Urothelium cell line (cell line): ENCODE measurements around the gene POTEJ.
"Not testable (repeated sequence)": the region's sequence is repeated elsewhere in the genome, so short reads cannot be mapped to it uniquely, and the experiment has no call there.

ENCODE experiments used
- DNase-seq: peaks from one replicate; pipeline ENCODE4 v3.0.0; 2011; ENCODE audit warnings: low spot score, mixed read lengths
- FAIRE-seq: peaks from 2 replicates; lab custom pipeline; 2011; peaks lifted over from hg19 to GRCh38; lab: Jason Lieb, UNC

POTEJ gene

DNA sequence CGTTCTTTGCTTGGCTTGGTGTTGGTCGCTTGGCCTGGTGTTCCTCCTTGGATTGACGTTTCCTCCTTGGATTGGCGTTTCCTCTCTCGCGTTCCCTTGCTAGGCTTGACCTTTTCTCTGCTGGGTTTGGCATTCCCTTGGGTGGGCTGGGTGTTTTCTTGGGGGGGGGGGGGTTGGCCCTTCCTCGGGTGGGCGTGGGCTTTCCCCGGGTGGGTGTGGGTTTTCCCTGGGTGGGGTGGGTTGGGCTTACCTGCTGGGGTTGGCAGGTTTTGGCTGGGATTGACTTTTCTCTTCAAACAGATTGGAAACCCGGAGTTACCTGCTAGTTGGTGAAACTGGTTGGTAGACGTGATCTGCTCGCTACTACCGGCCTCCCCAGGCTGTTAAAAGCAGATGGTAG, at the start of gene POTEJ:
TSS of gene POTEJ (plus strand) at position 301 of the 400 bp plus-strand sequence. CDS start at position 394, 93 bp downstream.
- FAIRE-seq = not testable (repeated sequence)

DNA sequence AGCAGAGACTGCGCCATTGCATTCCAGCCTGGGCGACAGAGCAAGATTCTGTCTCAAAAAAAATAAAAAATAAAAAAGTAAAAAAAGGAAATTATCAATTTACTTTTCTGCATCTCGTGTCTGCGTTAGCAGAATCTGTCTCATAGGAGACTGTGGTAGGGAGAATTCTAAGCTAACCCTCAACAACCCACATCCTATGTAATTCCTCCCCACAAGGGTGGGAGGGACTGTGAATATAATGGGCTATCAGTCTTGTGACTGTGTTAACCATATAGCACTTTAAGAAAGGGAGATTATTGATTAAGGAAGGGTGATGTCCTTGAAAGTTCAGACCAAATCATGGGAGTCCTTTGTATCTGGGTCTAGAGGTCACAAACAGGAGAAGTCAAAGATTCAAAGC, 45.1 kb upstream of the POTEJ start:
- not testable (repeated sequence) for DNase-seq, FAIRE-seq

More for the DNA sequence above, at the start of gene POTEJ:
- not testable (repeated sequence) for DNase-seq

DNA sequence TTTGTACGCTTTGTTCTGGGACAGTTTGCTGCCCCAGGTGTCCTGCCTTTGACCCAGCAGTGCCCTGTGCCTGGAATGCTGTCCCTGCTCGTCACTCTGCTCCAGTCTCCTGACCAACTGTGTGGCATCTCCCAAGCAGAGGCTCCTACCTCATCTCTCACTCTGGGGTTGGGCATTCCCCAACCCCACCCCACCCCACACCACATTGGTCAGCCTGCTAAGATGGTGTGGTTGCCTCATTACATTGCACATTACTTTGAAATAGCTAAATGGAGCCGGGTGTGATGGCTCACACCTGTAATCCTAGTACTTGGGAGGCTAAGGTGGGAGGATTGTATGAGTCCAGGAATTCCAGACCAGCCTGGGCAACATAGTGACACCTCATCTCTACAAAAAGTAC, 39.3 kb upstream of the POTEJ start:
- peak; percentile 20 for FAIRE-seq

DNA sequence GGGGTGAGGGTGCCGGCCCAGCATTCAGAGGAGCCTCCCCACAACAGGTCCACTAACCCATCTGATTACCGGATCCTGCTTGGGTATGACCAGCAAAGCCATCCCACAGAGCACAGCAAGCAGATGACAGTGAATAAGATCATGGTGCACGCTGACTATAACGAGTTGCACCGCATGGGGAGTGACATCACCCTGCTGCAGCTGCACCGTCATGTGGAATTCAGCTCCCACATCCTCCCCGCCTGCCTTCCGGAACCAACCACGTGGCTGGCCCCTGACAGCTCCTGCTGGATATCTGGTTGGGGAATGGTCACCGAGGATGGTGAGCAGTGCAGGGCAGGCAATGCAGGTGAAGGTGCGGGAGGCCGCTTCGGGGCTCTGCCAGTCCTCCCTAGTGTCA, 37.0 kb upstream of the POTEJ start:
- DNase-seq = not testable (repeated sequence)

More for the DNA sequence above, 39.3 kb upstream of the POTEJ start:
- not testable (repeated sequence) for DNase-seq

DNA sequence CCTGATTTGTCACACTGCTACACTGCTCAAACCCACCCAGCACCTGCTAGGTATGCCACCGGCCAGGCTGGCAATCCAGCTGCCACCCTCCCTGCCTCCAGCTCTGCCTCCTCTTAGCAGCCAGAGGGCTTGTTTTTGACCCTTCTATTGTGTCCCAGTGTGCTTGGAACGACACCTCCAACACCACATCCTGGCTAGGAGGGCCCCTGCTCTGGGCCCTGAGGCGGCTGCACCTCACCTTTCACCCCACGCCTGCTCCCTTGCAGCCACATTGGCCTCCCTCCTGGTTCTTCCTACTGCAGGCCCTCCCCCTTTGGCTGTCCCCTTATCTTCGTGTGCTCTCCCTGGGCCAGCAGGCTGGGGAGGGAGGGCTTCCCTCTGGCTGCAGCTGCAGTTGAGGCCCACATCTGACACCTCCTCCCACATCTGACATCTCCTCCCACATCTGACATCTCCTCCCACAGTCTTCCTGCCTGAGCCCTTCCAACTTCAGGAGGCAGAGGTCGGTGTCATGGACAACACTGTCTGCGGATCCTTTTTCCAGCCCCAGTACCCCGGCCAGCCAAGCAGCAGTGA, 34.9 kb upstream of the POTEJ start:
- peak; percentile 63 for FAIRE-seq
- DNase-seq = not testable (repeated sequence)

More for the DNA sequence above, 37.0 kb upstream of the POTEJ start:
- not testable (repeated sequence) for FAIRE-seq

DNA sequence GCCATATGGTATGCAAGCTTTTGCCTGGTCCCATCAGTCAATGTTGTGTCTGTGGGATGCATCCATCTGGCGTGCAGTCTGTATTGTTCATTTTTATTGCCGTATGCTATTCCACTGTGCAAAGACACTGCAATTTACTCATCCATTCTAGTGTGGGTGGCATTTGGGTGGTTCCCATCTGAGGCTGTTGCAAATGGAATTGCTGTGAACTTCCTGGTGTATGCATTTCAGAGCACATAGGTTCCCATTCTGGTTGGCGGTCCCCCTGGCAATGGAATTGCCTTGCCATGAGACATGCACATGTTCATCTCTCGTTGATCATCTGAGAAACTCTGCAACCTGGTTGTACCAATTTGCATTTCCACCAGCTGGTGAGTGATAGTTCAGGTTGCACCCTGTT, 33.7 kb upstream of the POTEJ start:
- peak; percentile 58 for FAIRE-seq
- not testable (repeated sequence) for DNase-seq

DNA sequence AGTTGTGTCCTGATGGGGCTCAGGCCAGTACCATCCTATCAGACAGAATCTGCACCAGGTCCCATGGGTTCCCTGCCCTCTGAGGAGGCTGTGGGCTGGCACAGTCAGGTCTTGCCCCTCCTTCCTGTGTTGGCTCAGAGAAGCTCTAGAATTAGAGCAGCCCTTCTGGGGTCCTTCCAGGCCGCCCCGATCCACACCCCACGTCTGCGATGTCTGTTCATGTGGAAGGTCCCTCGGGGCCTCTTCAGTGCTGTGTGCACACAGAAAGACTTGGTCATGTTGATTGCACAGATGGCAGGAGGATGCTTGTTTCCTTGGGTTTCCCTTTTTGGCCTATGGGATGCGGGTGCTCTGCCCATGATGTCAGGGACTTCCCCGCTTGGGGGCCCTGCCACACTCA, 32.1 kb upstream of the POTEJ start:
- not testable (repeated sequence) for DNase-seq, FAIRE-seq

DNA sequence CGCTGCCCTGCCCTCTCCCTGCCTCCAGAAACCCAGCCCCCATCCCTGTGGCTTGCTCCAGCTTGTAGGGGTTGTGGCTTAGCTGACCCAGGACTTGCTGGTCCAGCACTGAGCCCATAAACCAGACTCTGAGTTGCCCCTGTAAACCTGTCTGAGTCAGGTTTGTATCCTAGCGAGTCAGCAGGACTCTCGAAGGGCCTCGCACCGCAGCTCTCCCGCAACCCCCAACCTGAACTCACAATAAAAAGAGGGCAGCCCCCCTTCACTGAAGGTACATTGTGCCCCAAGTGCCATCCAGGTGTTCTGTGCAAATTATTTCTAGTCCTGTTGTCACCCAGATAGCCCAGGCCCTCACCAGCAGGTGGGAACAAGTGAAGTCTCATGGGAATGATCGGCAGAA, 29.7 kb upstream of the POTEJ start:
- FAIRE-seq, DNase-seq: not testable (repeated sequence)

DNA sequence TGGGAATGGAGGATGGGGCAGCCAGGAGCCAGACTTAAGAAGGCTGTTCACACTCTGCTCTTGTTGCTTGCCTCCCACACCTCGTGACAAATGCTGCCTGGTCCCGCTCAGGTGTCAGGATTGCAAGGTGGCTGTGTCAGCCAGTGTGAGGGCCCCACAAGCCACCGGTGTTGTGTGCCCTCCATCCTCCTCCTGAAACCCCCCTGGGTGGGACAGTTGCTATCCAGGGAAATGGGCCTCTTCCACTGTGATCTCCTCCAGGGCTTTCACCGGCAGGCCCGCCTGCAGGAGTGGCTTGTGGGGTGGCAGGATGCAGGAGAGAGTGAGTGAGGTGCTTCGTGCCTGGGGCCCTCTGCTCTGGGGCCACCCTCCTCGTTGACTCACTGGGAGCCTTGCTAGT, 28.3 kb upstream of the POTEJ start:
- not testable (repeated sequence) for FAIRE-seq, DNase-seq

DNA sequence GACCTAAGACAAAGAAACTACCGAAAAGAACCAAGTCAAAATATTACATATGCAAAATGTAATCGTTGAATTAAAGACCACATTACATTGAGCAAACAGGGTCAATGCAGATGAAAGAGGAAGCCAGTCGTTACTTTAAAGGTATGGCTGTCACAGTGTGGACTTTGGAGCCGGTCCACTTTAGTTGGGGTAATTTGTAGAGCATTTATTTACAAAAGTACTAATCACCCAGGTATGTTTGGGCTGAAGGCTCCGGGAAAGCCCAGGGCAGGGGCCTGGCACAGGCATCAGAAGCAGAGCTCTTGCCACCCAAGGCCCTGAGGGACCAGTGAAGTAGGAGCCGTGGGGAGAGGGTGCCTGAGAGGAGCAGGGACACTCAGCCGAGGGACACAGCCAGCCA, 27.7 kb upstream of the POTEJ start:
- not testable (repeated sequence) for DNase-seq, FAIRE-seq

DNA sequence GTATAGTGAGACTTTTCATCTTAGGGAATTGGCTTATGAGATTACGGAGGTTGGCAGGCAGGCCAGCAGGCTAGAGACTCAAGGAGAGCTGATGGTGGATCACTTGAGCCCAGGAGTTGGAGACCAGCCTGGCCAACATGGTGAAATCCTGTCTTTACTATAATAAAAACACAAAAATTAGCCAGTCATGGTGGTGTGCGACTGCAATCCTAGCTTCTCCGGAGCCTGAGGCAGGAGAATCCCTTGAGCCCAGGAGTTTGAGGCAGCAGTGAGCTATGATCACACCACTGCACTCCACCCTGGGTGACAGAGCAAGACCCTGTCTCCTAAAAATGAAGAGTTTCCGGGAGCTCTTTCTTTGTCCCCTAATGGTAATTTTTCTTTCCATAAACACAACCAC, 26.5 kb upstream of the POTEJ start:
- DNase-seq, FAIRE-seq: not testable (repeated sequence)

DNA sequence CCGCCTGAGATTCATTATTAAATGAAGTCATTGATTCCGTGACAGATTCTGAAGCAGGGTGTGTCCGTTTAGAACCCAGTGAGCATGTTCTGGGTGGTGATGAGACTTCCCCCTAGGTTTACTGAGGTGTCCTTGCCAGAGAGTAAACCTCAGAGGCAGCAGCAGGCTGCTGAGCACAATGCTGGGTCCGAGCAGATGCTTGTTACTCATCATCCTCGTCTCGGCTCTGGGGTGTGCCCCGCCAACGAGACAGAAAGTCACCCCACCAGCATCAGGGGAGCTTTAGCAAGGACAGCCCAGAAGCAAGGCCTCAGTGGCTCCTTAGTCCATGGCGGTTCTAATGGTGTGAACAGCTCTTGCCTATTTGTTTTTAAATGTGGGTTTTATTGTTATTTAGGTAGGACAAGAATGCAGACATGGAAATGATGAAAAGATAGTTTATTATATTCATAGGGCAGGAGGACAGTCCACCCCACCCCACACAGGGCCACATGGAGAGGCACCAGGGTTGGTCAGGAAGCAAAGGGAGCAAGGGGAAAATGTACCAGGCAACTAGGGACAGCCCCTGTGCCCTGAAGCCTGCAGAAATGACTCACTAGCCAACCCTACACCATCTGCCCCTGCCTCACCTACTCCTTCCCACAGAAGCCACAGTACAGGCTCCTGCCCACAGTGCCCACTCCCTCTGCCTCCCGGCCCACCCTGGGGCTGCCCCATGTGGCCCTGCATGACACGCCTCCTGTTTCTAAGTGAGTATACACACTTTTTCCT, 22.4 kb upstream of the POTEJ start:
- not testable (repeated sequence) for DNase-seq, FAIRE-seq

GRCh38 chr2:130590170-130590841, 20.9 kb upstream of the POTEJ start:
- FAIRE-seq, DNase-seq: not testable (repeated sequence)

GRCh38 chr2:130590842-130591359, 20.3 kb upstream of the POTEJ start:
- FAIRE-seq = peak; percentile 58
- not testable (repeated sequence) for DNase-seq

DNA sequence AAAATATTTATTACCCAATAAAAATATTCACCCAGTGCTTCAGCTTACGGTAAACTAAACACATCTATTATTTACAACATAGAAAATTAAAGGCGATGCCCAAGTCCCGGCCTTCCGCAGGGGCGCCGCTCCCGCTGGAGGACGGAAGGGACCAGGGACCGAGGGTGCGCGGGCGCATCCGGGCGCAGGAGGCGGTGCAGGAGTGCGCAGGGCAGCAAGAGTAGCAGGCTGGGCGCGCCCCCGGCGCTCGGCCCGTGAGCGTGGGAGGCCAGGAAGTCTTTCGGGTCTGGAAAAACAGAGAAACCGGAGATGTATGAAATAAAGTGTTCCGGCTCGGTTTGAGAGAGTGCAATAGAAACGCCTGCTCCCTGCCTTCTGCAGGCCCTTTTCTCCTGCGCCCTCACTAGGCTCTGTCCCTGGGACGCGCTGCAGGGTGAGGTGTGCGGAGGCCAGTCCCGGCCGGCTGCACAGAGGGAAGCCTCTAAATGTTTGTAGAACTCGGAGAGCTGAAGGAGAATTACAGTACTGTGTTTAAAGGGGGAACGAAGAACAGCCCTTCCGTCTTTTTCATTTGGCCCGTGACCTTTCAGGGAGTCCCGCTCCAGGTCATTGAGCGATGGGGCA, 18.3 kb upstream of the POTEJ start:
- DNase-seq, FAIRE-seq: not testable (repeated sequence)

GRCh38 chr2:130594011-130594410, 17.2 kb upstream of the POTEJ start:
- not testable (repeated sequence) for FAIRE-seq, DNase-seq

DNA sequence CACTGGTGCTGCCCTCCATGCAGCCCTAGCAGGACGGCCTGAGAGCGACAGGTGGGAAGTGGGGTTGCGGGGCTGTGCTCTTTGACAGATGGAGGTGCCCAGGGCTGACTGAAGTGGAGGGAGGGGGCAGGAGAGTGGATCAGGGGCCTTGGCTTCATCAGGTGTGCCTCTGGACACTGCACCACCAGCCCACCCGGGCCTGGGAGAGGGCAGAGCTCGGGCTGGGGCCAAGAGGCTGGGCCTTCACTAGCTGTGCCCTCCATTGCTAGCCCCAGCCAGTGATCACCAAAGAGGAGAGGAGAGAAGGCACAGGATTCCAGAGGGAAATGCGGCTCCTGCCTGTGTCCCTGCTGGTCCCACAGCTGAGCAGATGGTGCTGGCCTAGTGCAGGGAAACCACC, 14.5 kb upstream of the POTEJ start:
- DNase-seq = not testable (repeated sequence)
- FAIRE-seq = peak; percentile 67

- FAIRE-seq, DNase-seq: not testable (repeated sequence)
These were observed 13.2 kb upstream of the POTEJ start for GRCh38 chr2:130597994-130598393.

- FAIRE-seq, DNase-seq: not testable (repeated sequence)
These were observed 12.8 kb upstream of the POTEJ start for GRCh38 chr2:130598463-130598862.

DNA sequence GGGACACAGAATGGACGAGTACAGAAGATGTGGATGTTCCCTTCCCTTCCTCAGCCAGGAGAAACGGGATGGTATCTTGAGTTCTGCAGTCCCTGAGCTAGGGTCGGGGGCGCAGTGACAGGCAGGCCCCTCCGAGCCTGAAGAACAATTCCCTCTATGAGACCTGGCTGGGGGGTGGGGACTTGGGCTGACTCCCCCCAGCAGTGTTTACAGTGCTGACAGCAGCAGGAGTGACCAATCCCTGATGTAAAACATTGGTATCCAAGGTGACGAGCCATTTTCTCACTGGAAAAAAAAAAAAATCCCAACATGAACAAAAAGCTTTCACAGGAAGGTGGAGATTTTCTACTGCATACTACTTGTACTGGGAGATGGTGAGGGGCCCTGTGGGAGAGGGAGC, 11.8 kb upstream of the POTEJ start, which contains the start of gene CFC1:
TSS of gene CFC1 (minus strand) at position 183 of the 400 bp plus-strand sequence. CDS start 288 bp downstream, outside the sequence.
- FAIRE-seq, DNase-seq: not testable (repeated sequence)
